GM12878 (cell line): ENCODE results near the gene MGP. TPM values are rescaled to one million over a fixed set of nuclear protein-coding genes. Genes with fewer than 3 reads are reported as not detected.

Experiments used
- BMI1 ChIP-seq: fragments of 450-650 bp; IDR thresholded peaks from 2 replicates; pipeline ENCODE4 v1.6.1; 2016; ENCODE audit warnings: mild to moderate bottlenecking, moderate library complexity, borderline replicate concordance
- CBX3 ChIP-seq: fragments of 200-600 bp; sonication (generic); IDR thresholded peaks from 2 replicates; pipeline ENCODE4 v1.6.1; 2016; ENCODE audit warnings: low read depth, borderline replicate concordance
- CUX1 ChIP-seq: IDR thresholded peaks from 2 replicates; pipeline ENCODE4 v1.6.1; 2012; ENCODE audit warnings: improper control_type of control experiment, low read depth, low read length; ENCODE audit not compliant: insufficient replicate concordance
- FOXM1 ChIP-seq: IDR thresholded peaks from 2 replicates; pipeline ENCODE4 v1.6.1; 2012; ENCODE audit warnings: low read depth, mild to moderate bottlenecking, inconsistent platforms, low read length, moderate library complexity
- HDGF ChIP-seq: fragments of 450-650 bp; IDR thresholded peaks from 2 replicates; pipeline ENCODE4 v1.6.1; 2016; ENCODE audit warnings: antibody characterized with exemption
- NFYA ChIP-seq: IDR thresholded peaks from 2 replicates; pipeline ENCODE4 v1.6.1; 2011; ENCODE audit warnings: low read depth, mild to moderate bottlenecking, low read length, improper control_type of control experiment, borderline replicate concordance
- RAD51 ChIP-seq: fragments of 450-650 bp; IDR thresholded peaks from 2 replicates; pipeline ENCODE4 v1.6.1; 2016; ENCODE audit warnings: moderate library complexity, mild to moderate bottlenecking, inconsistent platforms
- YBX1 ChIP-seq: fragments of 450-650 bp; IDR thresholded peaks from 2 replicates; pipeline ENCODE4 v1.6.1; 2016; ENCODE audit warnings: antibody characterized with exemption
- ZBED1 ChIP-seq: IDR thresholded peaks from 2 replicates; pipeline ENCODE4 v1.6.1; 2016; ENCODE audit warnings: borderline replicate concordance
- polyA plus RNA-seq, 11 experiments: library from polyadenylated mRNA; depleted of rRNA in 4 of 11; unstranded in 6 of 11; stranded (reverse) in 5 of 11; fragments of >200 nt; fragmentation: Nextera tagmentation in 4 of 11; fragmentation: Illumina TruSeq in 1 of 11; extraction: Ambion mirVana in 4 of 11; extraction: Trizol in 1 of 11; gene quantifications; 1 replicate in 1 of 11; 2 replicates in 10 of 11; pipeline versions ENCODE4 v1.2.1 to v1.2.3, GENCODE V29; 2011 to 2016; ENCODE audit warnings: inconsistent platforms in 2 of 11, missing spikeins in 2 of 11, low read depth in 1 of 11
- total RNA-seq, 4 experiments: library from RNA; depleted of rRNA in 3 of 4; stranded (reverse); fragments of >200 nt in 3 of 4; fragmentation: Illumina TruSeq in 1 of 4; extraction: Trizol in 1 of 4; gene quantifications; 2 replicates each; pipeline versions ENCODE4 v1.2.1 to v1.2.3, GENCODE V29; 2013 to 2021
- TF ChIP-seq, protein P1 (sequence below): fragments of 450-650 bp; IDR thresholded peaks from 2 replicates; pipeline ENCODE4 v1.6.1; 2017; ENCODE audit warnings: antibody characterized with exemption, mild to moderate bottlenecking, moderate library complexity

Gene MGP
- total and polyA plus RNA-seq, 10 of the 15 experiments (the other 5 are each of a cell fraction or from before 2014, with no cell fraction given) = 0.21 to 1.2 TPM; not detected in 8

DNA sequence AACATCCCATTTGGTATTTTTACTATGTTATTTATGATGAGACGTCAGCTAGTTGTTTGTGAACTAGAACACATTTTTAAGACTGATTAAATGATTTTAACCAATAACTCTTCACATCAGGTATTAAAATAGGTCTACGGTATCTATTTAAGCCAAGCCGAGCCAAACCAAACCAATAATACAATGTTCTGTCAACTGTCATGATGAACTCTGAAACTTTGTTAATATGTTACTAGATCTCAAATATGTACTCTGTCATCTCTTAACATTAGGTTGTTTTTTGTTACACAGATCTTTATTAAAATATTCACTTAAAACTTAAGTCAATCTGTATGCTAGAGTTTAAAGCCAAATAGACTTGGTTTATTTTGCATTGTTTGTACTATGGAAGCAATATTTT lies 43.3 kb downstream of the MGP start (continued):
- TF ChIP-seq CUX1 (no peak), RAD51 (no peak), YBX1 (no peak), ZBED1 (no peak), NFYA (no peak), HDGF (no peak), CBX3 (no peak), FOXM1 (no peak), BMI1 (no peak)
- TF ChIP-seq, protein P1, sequence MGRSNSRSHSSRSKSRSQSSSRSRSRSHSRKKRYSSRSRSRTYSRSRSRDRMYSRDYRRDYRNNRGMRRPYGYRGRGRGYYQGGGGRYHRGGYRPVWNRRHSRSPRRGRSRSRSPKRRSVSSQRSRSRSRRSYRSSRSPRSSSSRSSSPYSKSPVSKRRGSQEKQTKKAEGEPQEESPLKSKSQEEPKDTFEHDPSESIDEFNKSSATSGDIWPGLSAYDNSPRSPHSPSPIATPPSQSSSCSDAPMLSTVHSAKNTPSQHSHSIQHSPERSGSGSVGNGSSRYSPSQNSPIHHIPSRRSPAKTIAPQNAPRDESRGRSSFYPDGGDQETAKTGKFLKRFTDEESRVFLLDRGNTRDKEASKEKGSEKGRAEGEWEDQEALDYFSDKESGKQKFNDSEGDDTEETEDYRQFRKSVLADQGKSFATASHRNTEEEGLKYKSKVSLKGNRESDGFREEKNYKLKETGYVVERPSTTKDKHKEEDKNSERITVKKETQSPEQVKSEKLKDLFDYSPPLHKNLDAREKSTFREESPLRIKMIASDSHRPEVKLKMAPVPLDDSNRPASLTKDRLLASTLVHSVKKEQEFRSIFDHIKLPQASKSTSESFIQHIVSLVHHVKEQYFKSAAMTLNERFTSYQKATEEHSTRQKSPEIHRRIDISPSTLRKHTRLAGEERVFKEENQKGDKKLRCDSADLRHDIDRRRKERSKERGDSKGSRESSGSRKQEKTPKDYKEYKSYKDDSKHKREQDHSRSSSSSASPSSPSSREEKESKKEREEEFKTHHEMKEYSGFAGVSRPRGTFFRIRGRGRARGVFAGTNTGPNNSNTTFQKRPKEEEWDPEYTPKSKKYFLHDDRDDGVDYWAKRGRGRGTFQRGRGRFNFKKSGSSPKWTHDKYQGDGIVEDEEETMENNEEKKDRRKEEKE = no peak
